Esophagus squamous epithelium (tissue), 5 donors: ENCODE measurements around the gene FOXI1. TPM values are rescaled to one million over a fixed set of nuclear protein-coding genes. Genes with fewer than 3 reads are reported as not detected.
"Not testable (repeated sequence)": the region's sequence is repeated elsewhere in the genome, so short reads cannot be mapped to it uniquely, and the experiment has no call there.

Source experiments
- DNase-seq: peaks from one replicate; lab custom pipeline; 2025; lab: John Stamatoyannopoulos, UW
- H3K27ac ChIP-seq, 4 donors: fragments of 200-600 bp; sonication (generic); one replicate each; pipeline ENCODE4 v1.5.1; 2016 to 2019; ENCODE audit warnings: mild to moderate bottlenecking in 1 of 4
- H3K27me3 ChIP-seq, 4 donors: fragments of 200-600 bp; sonication (generic); 1 replicate in 3 of 4; 2 replicates in 1 of 4; pipeline versions ENCODE4 v1.5.1 to v1.6.0; 2017 to 2021; ENCODE audit warnings: antibody characterized with exemption in 1 of 4
- H3K36me3 ChIP-seq, 3 donors: fragments of 200-600 bp; sonication (generic); one replicate each; pipeline ENCODE4 v1.5.1; 2016 to 2019
- H3K4me1 ChIP-seq, 3 donors: fragments of 200-600 bp; sonication (generic); one replicate each; pipeline ENCODE4 v1.5.1; 2017 to 2019
- H3K4me3 ChIP-seq, 4 donors: fragments of 200-600 bp; sonication (generic); 1 replicate in 3 of 4; 2 replicates in 1 of 4; pipeline ENCODE4 v1.5.1; 2016 to 2019; ENCODE audit warnings: mild to moderate bottlenecking in 2 of 4, moderate library complexity in 1 of 4
- H3K9me3 ChIP-seq, 3 donors: fragments of 200-600 bp; sonication (generic); one replicate each; pipeline ENCODE4 v1.5.1; 2016 to 2019
- POLR2A ChIP-seq, 4 donors: fragments of 450-650 bp; IDR thresholded peaks; one replicate each; pipeline ENCODE4 v1.6.1; 2017; ENCODE audit warnings: antibody characterized with exemption in 4 of 4, mild to moderate bottlenecking in 4 of 4, moderate library complexity in 3 of 4
- WGBS, 2 donors: methylation state at CpG; one replicate each; pipeline ENCODE4 v1.1.5; 2018; 5-methylcytosine and 5-hydroxymethylcytosine counted together
- intact Hi-C: fragments of 100-400 bp; cut with DNase I; formaldehyde crosslinking; loops from one replicate; pipeline ENCODE4 v1.15.0; 2022
- total RNA-seq, 4 donors: library from RNA; depleted of rRNA; stranded (reverse); fragments of >200 nt; gene quantifications; one replicate each; pipeline ENCODE4 v1.1.0, GENCODE V29; 2016
- TF ChIP-seq, protein P1 (sequence below), 6 experiments: fragments of 450-650 bp in 4 of 6; fragments of 200-600 bp in 2 of 6; sonication (generic) in 2 of 6; IDR thresholded peaks; one replicate each; pipeline ENCODE4 v1.5.1; 2016 to 2019; ENCODE audit warnings: antibody characterized with exemption in 6 of 6, mild to moderate bottlenecking in 4 of 6, moderate library complexity in 4 of 6
- donor health status: DM: yes; HTN: yes; CAD: no.

The FOXI1 gene
- total RNA-seq, 4 donors from 2014 or later = not detected

DNA sequence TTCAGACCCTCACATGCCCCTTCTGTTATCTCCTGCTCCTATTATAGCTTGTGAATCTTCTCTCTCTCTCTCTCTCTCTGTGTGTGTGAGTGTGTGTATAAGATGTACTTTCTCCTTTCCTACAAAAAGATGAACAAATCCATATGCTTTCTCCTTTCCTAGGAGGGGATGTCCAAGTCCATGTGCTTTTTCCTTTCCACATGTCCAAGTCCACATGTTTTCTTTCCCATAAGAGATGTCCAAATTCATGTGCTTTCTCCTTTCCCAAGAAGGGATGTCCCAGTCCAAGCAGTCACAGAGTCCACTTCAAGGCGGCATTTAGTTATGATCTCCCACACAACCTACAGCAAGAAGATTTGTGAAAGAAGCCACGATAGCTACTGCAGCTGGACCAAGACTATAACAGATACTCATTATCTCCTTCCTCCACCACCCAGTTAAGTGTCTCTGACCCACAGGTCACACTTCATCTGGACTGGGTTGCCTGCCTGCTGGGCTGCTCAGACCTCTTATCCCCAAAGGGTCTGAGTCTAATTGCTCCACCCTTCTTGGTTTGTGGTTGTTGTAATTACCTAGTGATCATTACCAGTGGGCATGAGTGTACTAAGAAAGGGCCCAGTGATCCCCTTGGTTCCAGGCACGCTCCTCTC is 18.4 kb upstream of the FOXI1 start:
- Histone ChIP-seq H3K27ac (no peak overlapping the region), H3K27me3 (no peaks in the 10 kb centered on the region), H3K4me3 (no peak overlapping the region), H3K36me3 (no peaks in the 10 kb centered on the region), H3K9me3 (no peaks in the 10 kb centered on the region), H3K4me1 (no peaks in the 10 kb centered on the region)
- 83 to 90% methylated on average over 2 to 3 of the region's 3 CpGs for WGBS, 2 donors
- no peak for DNase-seq
- TF ChIP-seq POLR2A (IDR thresholded peaks at IDR 0.05) = no peak
- TF ChIP-seq, protein P1, sequence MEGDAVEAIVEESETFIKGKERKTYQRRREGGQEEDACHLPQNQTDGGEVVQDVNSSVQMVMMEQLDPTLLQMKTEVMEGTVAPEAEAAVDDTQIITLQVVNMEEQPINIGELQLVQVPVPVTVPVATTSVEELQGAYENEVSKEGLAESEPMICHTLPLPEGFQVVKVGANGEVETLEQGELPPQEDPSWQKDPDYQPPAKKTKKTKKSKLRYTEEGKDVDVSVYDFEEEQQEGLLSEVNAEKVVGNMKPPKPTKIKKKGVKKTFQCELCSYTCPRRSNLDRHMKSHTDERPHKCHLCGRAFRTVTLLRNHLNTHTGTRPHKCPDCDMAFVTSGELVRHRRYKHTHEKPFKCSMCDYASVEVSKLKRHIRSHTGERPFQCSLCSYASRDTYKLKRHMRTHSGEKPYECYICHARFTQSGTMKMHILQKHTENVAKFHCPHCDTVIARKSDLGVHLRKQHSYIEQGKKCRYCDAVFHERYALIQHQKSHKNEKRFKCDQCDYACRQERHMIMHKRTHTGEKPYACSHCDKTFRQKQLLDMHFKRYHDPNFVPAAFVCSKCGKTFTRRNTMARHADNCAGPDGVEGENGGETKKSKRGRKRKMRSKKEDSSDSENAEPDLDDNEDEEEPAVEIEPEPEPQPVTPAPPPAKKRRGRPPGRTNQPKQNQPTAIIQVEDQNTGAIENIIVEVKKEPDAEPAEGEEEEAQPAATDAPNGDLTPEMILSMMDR (IDR thresholded peaks at IDR 0.05) = no peak
- intact Hi-C loops = no loop called here

DNA sequence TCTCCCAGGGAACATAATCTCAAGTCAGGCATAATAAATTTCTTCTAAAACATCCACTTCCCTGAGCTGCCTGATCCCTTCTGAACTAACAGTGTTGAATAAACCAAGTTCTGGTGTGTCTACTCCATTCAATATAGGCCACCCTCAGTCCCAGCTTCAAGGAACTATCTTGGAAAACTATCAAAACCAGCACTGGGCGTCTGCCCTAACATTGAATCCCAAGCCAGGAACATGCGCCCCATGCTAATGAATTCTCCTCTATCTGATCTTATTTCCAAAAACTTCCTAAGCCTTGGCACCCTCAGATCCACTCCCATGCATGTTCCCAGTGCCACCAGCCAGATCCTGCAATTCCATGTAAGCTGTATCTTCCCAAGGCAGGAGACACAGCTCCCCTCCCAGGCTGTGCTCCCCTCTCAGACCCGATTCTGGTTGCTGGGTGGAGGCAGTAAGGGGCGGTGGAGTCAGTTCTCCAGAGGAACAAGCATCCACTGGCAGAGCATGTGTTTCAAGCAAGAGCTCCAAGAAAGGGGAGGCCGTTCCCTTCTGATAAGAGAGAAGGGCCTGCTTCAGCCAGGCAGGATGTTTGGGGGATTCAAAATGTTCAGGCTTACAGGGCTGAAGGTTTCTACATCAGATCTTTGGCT is 13.1 kb upstream of the FOXI1 start:
- no peak for DNase-seq
- Histone ChIP-seq H3K27me3 (no peaks in the 10 kb centered on the region), H3K9me3 (no peaks in the 10 kb centered on the region), H3K4me1 (no peaks in the 10 kb centered on the region), H3K4me3 (no peak overlapping the region), H3K36me3 (no peaks in the 10 kb centered on the region), H3K27ac (no peak overlapping the region)
- TF ChIP-seq, protein P1 (IDR thresholded peaks at IDR 0.05) = no peak
- TF ChIP-seq POLR2A (IDR thresholded peaks at IDR 0.05) = no peak
- 29 to 45% methylated on average over 3 to 5 of the region's 5 CpGs for WGBS, 2 donors
- intact Hi-C loops = no loop called here

DNA sequence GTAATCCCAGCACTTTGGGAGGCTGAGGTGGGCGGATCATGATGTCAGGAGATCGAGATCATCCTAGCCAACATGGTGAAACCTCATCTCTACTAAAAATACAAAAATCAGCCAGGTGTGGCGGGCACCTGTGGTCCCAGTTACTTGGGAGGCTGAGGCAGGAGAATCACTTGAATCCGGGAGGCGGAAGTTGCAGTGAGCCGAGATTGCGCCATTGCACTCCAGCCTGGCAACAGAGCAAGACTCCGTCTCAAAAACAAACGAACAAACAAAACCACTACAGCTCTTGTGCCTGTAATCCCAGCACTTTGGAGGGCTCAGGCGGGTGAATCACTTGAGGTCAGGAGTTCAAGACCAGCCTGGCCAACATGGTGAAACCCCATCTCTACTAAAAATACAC is 11.4 kb upstream of the FOXI1 start:
- DNase-seq, H3K9me3 ChIP-seq, H3K4me3 ChIP-seq, H3K4me1 ChIP-seq, intact Hi-C loops, H3K27ac ChIP-seq, H3K27me3 ChIP-seq, H3K36me3 ChIP-seq: not testable (repeated sequence)
- WGBS, 2 donors = 82 to 87% methylated on average over 10 of the region's 10 CpGs

DNA sequence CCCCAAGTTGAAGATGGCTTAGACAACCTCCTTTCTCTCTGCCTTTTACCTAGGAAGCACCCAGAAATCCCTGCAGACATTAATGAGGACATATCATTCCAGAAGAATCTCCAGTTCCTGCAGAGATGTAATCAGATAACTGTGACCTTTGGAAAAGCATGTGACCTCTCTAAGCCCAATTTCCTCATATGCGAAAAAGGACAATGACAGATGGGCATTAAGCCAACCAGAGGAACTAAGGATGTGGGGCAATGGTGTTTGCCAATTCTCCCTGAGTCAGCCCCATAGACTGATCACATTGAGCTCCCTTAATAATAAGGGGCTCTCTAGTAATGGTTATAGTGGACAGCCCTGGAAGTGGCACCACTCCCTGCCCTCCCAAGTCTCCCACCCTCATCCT is 10.1 kb upstream of the FOXI1 start:
- no peaks in the 10 kb centered on the region for H3K4me1 ChIP-seq
- H3K27ac ChIP-seq = no peak overlapping the region
- no peak for DNase-seq
- no peaks in the 10 kb centered on the region for H3K27me3 ChIP-seq
- H3K4me3 ChIP-seq = no peak overlapping the region
- 0 to 38% methylated on average over 1 of the region's 1 CpG for WGBS, 2 donors
- no peaks in the 10 kb centered on the region for H3K36me3 ChIP-seq
- intact Hi-C loops = no loop called here
- no peaks in the 10 kb centered on the region for H3K9me3 ChIP-seq
- no peak for TF ChIP-seq POLR2A (IDR thresholded peaks at IDR 0.05)
- TF ChIP-seq, protein P1 (IDR thresholded peaks at IDR 0.05) = no peak

DNA sequence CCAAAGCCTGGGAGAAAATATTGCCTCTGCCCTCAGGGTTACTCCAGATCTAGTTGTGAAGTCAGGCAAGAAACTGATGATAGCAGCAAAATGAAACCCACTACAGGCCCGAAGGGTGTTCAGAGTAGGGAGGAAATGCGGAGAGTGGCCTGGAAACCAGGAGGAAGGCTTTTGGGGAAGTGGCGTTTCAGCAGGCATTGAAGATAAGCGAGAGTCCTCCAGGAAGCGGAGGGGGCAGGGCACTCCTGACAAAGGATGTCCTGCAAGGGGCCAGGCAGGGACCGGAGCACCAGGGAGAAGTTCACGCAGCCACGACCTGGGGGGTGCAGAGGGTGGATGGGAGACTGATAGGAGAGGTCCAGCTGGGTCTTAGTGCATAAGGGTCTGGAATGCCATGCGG is 7.8 kb upstream of the FOXI1 start:
- intact Hi-C loops = no loop called here
- H3K36me3 ChIP-seq = no peaks in the 10 kb centered on the region
- H3K27ac ChIP-seq = no peak overlapping the region
- H3K4me1 ChIP-seq = no peaks in the 10 kb centered on the region
- no peak for TF ChIP-seq POLR2A (IDR thresholded peaks at IDR 0.05)
- TF ChIP-seq, protein P1 (IDR thresholded peaks at IDR 0.05) = no peak
- H3K4me3 ChIP-seq = no peak overlapping the region
- no peak for DNase-seq
- no peaks in the 10 kb centered on the region for H3K27me3 ChIP-seq
- WGBS, 2 donors = 57 to 58% methylated on average over 5 to 9 of the region's 9 CpGs
- no peaks in the 10 kb centered on the region for H3K9me3 ChIP-seq
